ENCODE data around the gene VWF.
"Not testable (repeated sequence)": the region's sequence is repeated elsewhere in the genome, so short reads cannot be mapped to it uniquely, and the experiment has no call there.

Gene VWF

GRCh38 chr12:6104027-6104426, 20.4 kb downstream of the VWF start:
- no peak overlapping the region for H3K4me3 ChIP-seq (ENCODE audit: low read depth, low read length)
- TF ChIP-seq CTCF (IDR thresholded peaks at IDR 0.05; ENCODE audit: low read depth, low read length, missing control alignments): no peak
- DNase-seq (ENCODE audit: low read depth): no peak

DNA sequence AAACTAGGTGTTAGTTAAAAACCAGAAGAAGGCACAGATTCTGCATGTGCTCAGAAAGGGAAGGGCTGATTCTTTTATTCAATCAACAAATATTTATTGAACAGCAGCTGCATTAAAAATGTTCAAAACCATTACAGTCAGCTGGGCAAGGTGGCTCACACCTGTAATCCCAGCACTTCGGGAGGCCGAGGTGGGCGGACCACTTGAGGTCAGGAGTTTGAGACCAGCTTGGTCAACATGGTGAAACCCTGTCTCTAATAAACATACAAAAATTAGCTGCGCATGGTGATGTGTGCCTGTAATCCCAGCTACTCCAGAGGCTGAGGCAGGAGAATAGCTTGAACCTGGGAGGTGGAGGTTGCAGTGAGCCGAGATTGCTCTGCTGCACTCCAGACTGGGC, 22.4 kb downstream of the VWF start:
- DNase-seq (ENCODE audit: low read depth): not testable (repeated sequence)

GRCh38 chr12:6099316-6099715, 25.2 kb downstream of the VWF start:
- no peak for TF ChIP-seq CTCF (IDR thresholded peaks at IDR 0.05; ENCODE audit: low read depth, low read length, missing control alignments)
- DNase-seq (ENCODE audit: low read depth): no peak
- no peak overlapping the region for H3K4me3 ChIP-seq (ENCODE audit: low read depth, low read length)

More for the DNA sequence above, 22.4 kb downstream of the VWF start:
- not testable (repeated sequence) for H3K4me3 ChIP-seq (ENCODE audit: low read depth, low read length)

DNA sequence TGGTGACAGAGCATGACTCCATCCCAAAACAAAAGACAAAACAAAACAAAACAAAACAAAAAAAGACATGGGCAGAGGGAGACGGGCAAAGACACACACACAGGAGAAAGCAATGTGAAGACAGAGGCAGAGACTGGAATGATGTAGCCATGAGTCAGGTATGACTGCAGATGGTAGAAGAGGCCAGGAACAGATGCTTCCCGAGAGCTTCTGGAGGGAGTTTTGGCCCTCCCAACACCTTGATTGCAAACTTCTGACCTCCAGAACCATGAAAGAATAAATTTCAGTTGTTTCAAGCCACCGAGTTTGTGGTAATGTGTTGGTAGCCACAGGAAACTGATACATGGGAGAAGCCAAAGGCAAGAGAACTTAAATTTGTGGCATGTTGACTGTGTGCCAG, 27.1 kb downstream of the VWF start:
- no peak for TF ChIP-seq CTCF (IDR thresholded peaks at IDR 0.05; ENCODE audit: low read depth, low read length, missing control alignments)
- H3K4me3 ChIP-seq (ENCODE audit: low read depth, low read length): no peak overlapping the region
- DNase-seq (ENCODE audit: low read depth): no peak

DNA sequence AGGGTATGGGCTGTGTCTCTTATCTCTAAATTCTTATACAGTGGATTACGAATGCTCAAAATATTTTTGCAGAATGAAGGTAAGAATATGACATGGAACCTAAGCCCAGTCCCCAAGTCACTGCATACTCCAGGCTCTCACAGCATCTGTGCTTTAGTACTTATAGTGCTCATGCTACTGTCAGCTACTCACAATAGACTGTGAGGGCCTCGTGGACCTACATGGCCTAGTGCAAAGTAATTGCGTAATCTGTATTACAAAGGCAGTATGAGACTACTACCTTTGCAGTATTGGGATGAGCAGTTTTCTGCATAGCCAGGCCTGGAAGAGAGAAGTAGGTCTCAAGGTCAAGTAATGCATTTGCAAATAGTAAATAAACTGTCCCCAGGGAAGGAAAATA, 27.9 kb downstream of the VWF start:
- H3K4me3 ChIP-seq (ENCODE audit: low read depth, low read length): no peak overlapping the region
- no peak for TF ChIP-seq CTCF (IDR thresholded peaks at IDR 0.05; ENCODE audit: low read depth, low read length, missing control alignments)
- DNase-seq (ENCODE audit: low read depth): no peak

- no peak for DNase-seq (ENCODE audit: low read depth)
- H3K4me3 ChIP-seq (ENCODE audit: low read depth, low read length): no peak overlapping the region
- TF ChIP-seq CTCF (IDR thresholded peaks at IDR 0.05; ENCODE audit: low read depth, low read length, missing control alignments): no peak
Observed at GRCh38 chr12:6095269-6095668, 29.2 kb downstream of the VWF start.

GRCh38 chr12:6093764-6094163, 30.7 kb downstream of the VWF start:
- no peak overlapping the region for H3K4me3 ChIP-seq (ENCODE audit: low read depth, low read length)
- no peak for DNase-seq (ENCODE audit: low read depth)
- no peak for TF ChIP-seq CTCF (IDR thresholded peaks at IDR 0.05; ENCODE audit: low read depth, low read length, missing control alignments)
